ENCODE results near the gene AGFG1.

DNA sequence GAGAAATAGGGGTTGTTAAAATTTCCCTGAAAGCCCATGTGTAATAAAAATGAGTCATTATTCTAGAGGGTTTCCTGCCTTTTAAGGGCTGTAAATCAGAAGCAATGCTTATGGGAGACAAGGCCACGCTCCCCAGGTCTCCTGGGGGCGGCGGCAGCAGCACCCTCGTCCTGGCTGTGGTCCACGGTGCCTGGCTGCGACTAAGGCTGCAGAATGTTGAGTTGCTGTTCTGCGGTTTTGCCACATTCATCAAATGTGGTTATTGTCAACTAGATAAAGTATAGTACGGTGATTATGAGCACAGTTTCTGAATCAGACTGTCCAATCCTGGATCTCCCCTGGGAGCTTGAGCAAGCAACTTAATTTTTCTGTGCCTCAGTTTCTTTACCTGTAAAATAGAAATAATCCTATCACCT lies 11.9 kb upstream of the AGFG1 start:
- TF ChIP-seq CTCF (IDR thresholded peaks at IDR 0.05) = no peak
- TF ChIP-seq POLR2A (IDR thresholded peaks at IDR 0.05) = no peak
- TF ChIP-seq POLR2AphosphoS5 (IDR thresholded peaks at IDR 0.05) = no peak
- TF ChIP-seq EP300 (IDR thresholded peaks at IDR 0.05) = no peak

Data from suprapubic skin (tissue), 4 donors.